H54 (cell line): ENCODE results near the gene IMPACT.

Experiments
- DNase-seq: peaks from one replicate; pipeline ENCODE4 v3.0.0; 2011; ENCODE audit warnings: low spot score, mixed read lengths; ENCODE audit not compliant: insufficient read length
- FAIRE-seq: peaks from 3 replicates; lab custom pipeline; 2011; peaks lifted over from hg19 to GRCh38; lab: Jason Lieb, UNC
- POLR2A ChIP-seq: IDR thresholded peaks from 2 replicates; pipeline ENCODE4 v1.6.1; 2011; ENCODE audit warnings: low read depth, mild to moderate bottlenecking, low read length

IMPACT gene

GRCh38 chr18:24500766-24501165 is 74.3 kb downstream of the IMPACT start:
- DNase-seq (no peak), FAIRE-seq (no peak)
- TF ChIP-seq POLR2A = no peak

DNA sequence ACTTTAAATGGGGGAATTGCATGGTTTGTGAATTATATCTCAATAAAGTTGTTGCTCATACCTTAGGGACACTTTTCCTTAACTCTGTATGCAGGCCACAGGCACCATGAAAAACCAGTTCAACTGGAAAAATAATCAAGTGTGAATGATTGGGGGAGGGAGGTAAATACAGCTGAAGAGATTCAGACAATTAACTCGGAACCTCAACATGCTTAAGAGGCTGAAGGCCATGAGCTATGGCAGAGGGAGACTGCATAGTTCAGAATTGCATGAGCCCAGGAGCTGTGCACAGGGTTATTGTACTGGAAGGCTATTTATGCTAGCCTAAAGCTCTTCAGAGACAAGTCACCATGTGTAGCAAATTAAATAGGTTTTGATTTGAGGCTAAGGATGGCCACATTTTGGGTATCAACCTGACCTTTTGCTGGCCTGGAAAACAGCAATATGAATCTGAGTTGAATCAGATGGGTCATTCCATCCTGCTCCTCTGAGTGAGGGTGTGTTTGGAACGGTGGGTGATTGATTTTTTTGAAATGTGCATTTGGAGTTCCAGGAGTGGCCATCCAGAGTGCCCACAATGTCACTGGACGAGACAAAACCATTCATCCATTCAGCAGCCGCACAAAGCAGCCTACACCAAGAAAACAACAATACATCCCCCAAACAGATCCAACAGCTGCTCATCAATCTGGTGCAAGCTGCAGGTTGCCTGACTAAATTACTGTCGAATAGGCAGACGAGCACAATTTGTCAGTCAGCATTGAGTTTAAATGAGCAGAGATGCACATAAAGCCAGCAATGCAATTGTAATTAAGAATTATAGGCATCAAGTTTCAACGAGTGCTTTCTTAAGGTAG is 76.4 kb downstream of the IMPACT start:
- no peak for TF ChIP-seq POLR2A
- DNase-seq (no peak), FAIRE-seq (no peak)
